ENCODE data around the gene IZUMO2. TPM values are rescaled to one million over a fixed set of nuclear protein-coding genes. Genes with fewer than 3 reads are reported as not detected.
"Not testable (repeated sequence)": the region's sequence is repeated elsewhere in the genome, so short reads cannot be mapped to it uniquely, and the experiment has no call there.

IZUMO2 gene
- total and polyA plus RNA-seq, 9 of the 15 experiments (the other 6 are each of a cell fraction or from before 2014, with no cell fraction given), result not detected

GRCh38 chr19:50134777-50135719 is 28.0 kb downstream of the IZUMO2 start:
- H3K27me3 ChIP-seq (ENCODE audit: control insufficient read depth in 2 of 2, insufficient read depth in 2 of 2, low read length in 2 of 2); BruUV-seq (replicated peaks); H2AFZ ChIP-seq (ENCODE audit: low read depth, low read length); FAIRE-seq; ATAC-seq; CTCF ChIA-PET (ENCODE audit: low intra/inter-chr PET ratio); H4K20me1 ChIP-seq (replicated peaks; ENCODE audit: control insufficient read depth, insufficient read depth, low read length); H3K9me1 ChIP-seq (ENCODE audit: control insufficient read depth, insufficient read depth, low read length); H3K4me2 ChIP-seq (ENCODE audit: insufficient read depth, low read length); H3K36me3 ChIP-seq (ENCODE audit: control insufficient read depth, insufficient read depth, low read length); intact Hi-C loops (cut with micrococcal nuclease); H3K9ac ChIP-seq (ENCODE audit: insufficient read depth in 1 of 2, low read depth in 2 of 2, low read length in 2 of 2); H3K79me2 ChIP-seq (ENCODE audit: control insufficient read depth, insufficient read depth, low read length); H3K27ac ChIP-seq (ENCODE audit: extremely low read depth, low read depth, low read length); DNase-seq (ENCODE audit: extremely low read depth in 1 of 4, low spot score in 3 of 4); H3K4me1 ChIP-seq (replicated peaks in 1 of 2; ENCODE audit: control insufficient read depth in 2 of 2, insufficient read depth in 2 of 2, low read length in 2 of 2); H3K4me3 ChIP-seq; H3K9me3 ChIP-seq (replicated peaks; ENCODE audit: control insufficient read depth, insufficient read depth, low read depth, low read length); TF ChIP-seq TEAD4 (CRISPR knock-in tag; IDR thresholded peaks at IDR 0.05; ENCODE audit: borderline replicate concordance): not testable (repeated sequence)
- 8% methylated on average over 15 of the region's 21 CpGs for WGBS (ENCODE audit: insufficient coverage, low coverage, missing lambda C conversion rate)
- in situ Hi-C loops (cut with MboI), result loop anchor here (5.0 kb wide), 1 partner anchor 38 kb away; no protein-coding TSS in a partner anchor
- TF ChIP-seq POLR2H (tag; IDR thresholded peaks at IDR 0.05; ENCODE audit: low read depth) (peak; percentile 69; the same call in 1 of the 2 replicates), POLR3A (IDR thresholded peaks at IDR 0.05; ENCODE audit: borderline replicate concordance, extremely low read depth, insufficient read depth, insufficient read length) (peak; percentile 53), TEAD2 (tag; IDR thresholded peaks at IDR 0.05) (0 out of 2 replicates have a peak, but pooled peaks have one; percentile 28), BCOR (IDR thresholded peaks at IDR 0.05) (peak; percentile 66; the same call in 1 of the 2 replicates), RCOR1 (IDR thresholded peaks at IDR 0.05; ENCODE audit: borderline replicate concordance in 1 of 2, low read depth in 2 of 2, low read length in 2 of 2) (peak in 1 of 2 experiments; percentile 29; a peak in 1 of 4 replicates), NRF1 (conservative IDR thresholded peaks at IDR 0.05 in 1 of 2, IDR thresholded peaks at IDR 0.05 in 1 of 2) (0 out of 4 replicates have a peak, but pooled peaks of 1 of the 2 experiments have one; percentile 3), TEAD4 (IDR thresholded peaks at IDR 0.05; ENCODE audit: low read length) (peak; percentile 7; the same call in 1 of the 2 replicates), ZNF24 (IDR thresholded peaks at IDR 0.05) (peak; percentile 33; the same call in 1 of the 2 replicates), ATF7 (IDR thresholded peaks at IDR 0.05) (0 out of 2 replicates have a peak, but pooled peaks have one; percentile 9), GTF3C2 (IDR thresholded peaks at IDR 0.05; ENCODE audit: borderline replicate concordance, extremely low read depth, insufficient read length) (peak; percentile 35)
- POLR2A ChIA-PET, result interaction anchor here (0.6 kb wide), 1 partner anchor 96 kb away, joined by 3 read pairs; no protein-coding TSS in a partner anchor
